Activated CD8-positive, alpha-beta memory T cell treated with anti-CD3 and anti-CD28 coated beads, Interleukin-2, amount 50 U/mL, for 48 hours (primary cell): ENCODE measurements around the gene PTPRD.

ENCODE experiments used
- DNase-seq: peaks from one replicate; pipeline ENCODE4 v3.0.0-alpha.2; 2020

PTPRD gene

GRCh38 chr9:10146517-10147331, 466.1 kb downstream of the PTPRD start:
- no peak for DNase-seq

GRCh38 chr9:10144355-10144754, 468.4 kb downstream of the PTPRD start:
- no peak for DNase-seq

- DNase-seq: no peak
Observed at GRCh38 chr9:10135553-10135952, 477.2 kb downstream of the PTPRD start.

- no peak for DNase-seq
Observed at GRCh38 chr9:10134266-10134665, 478.5 kb downstream of the PTPRD start.

- DNase-seq: no peak
Observed at GRCh38 chr9:10130061-10130675, 482.6 kb downstream of the PTPRD start.

GRCh38 chr9:10127867-10128266, 484.9 kb downstream of the PTPRD start:
- no peak for DNase-seq

- DNase-seq: no peak
Observed at GRCh38 chr9:10112798-10113197, 500.0 kb downstream of the PTPRD start.

- DNase-seq: no peak
Observed at GRCh38 chr9:10112070-10112469, 500.7 kb downstream of the PTPRD start.

- no peak for DNase-seq
Observed at GRCh38 chr9:10108815-10109214, 504.0 kb downstream of the PTPRD start.

- DNase-seq: no peak
Observed at GRCh38 chr9:10104774-10105173, 508.0 kb downstream of the PTPRD start.

- DNase-seq: no peak
Observed at GRCh38 chr9:10095208-10095607, 517.6 kb downstream of the PTPRD start.

- DNase-seq: no peak
Observed at GRCh38 chr9:10094563-10094962, 518.2 kb downstream of the PTPRD start.

GRCh38 chr9:10080012-10080411, 532.8 kb downstream of the PTPRD start:
- no peak for DNase-seq

GRCh38 chr9:10079284-10079964, 533.4 kb downstream of the PTPRD start:
- DNase-seq: no peak

GRCh38 chr9:10071579-10071978, 541.2 kb downstream of the PTPRD start:
- no peak for DNase-seq

- no peak for DNase-seq
Observed at GRCh38 chr9:10062629-10063395, 550.0 kb downstream of the PTPRD start.

- DNase-seq: no peak
Observed at GRCh38 chr9:10059044-10059443, 553.8 kb downstream of the PTPRD start.

- no peak for DNase-seq
Observed at GRCh38 chr9:10055886-10056395, 556.9 kb downstream of the PTPRD start.

- no peak for DNase-seq
Observed at GRCh38 chr9:10054456-10054855, 558.3 kb downstream of the PTPRD start.

- no peak for DNase-seq
Observed at GRCh38 chr9:10052916-10053315, 559.9 kb downstream of the PTPRD start.

GRCh38 chr9:10052181-10052580, 560.6 kb downstream of the PTPRD start:
- no peak for DNase-seq

- no peak for DNase-seq
Observed at GRCh38 chr9:10050016-10050415, 562.8 kb downstream of the PTPRD start.

GRCh38 chr9:10048994-10049393, 563.8 kb downstream of the PTPRD start:
- no peak for DNase-seq
